Common myeloid progenitor, CD34-positive (primary cell): ENCODE data around the gene RPS6KA6.

ENCODE experiments used
- CTCF ChIA-PET: fragments of 350-600 bp; sonication (Branson Sonifier 250); formaldehyde crosslinking; loops from one replicate; lab custom pipeline; 2021; ENCODE audit warnings: antibody characterized with exemption; lab: Charles Lee
- POLR2A ChIA-PET: fragments of 350-600 bp; sonication (Branson Sonifier 250); formaldehyde crosslinking; loops from one replicate; lab custom pipeline; 2021; ENCODE audit warnings: antibody characterized with exemption; lab: Charles Lee
- DNase-seq, 3 donors: peaks; one replicate each; pipeline versions ENCODE4 v3.0.0 to v3.0.0-alpha.2; 2013
- H3K27ac ChIP-seq, 2 experiments: 1 replicate in 1 of 2; 2 replicates in 1 of 2; pipeline ENCODE4 v1.7.0; 2013; ENCODE audit warnings: inconsistent platforms in 2 of 2, low read length in 2 of 2, mild to moderate bottlenecking in 2 of 2, low read depth in 1 of 2, moderate library complexity in 1 of 2; ENCODE audit not compliant: severe bottlenecking in 2 of 2, insufficient read depth in 1 of 2, poor library complexity in 1 of 2
- H3K27me3 ChIP-seq, 5 experiments: replicated peaks in 2 of 5; 1 replicate in 3 of 5; 2 replicates in 2 of 5; pipeline versions ENCODE4 v1.6.1 to v1.7.0; 2013; ENCODE audit warnings: low read length in 4 of 5, mild to moderate bottlenecking in 2 of 5, moderate library complexity in 2 of 5, inconsistent platforms in 1 of 5; ENCODE audit not compliant: insufficient read depth in 5 of 5, control insufficient read depth in 4 of 5
- H3K36me3 ChIP-seq, 4 experiments: 1 replicate in 2 of 4; 2 replicates in 2 of 4; pipeline versions ENCODE4 v1.6.1 to v1.7.0; 2013; ENCODE audit warnings: low read length in 3 of 4, control low read depth in 1 of 4, mild to moderate bottlenecking in 1 of 4; ENCODE audit not compliant: control insufficient read depth in 4 of 4, insufficient read depth in 4 of 4
- H3K4me1 ChIP-seq, 4 experiments: 1 replicate in 3 of 4; 2 replicates in 1 of 4; pipeline versions ENCODE4 v1.6.1 to v1.7.1; 2013; ENCODE audit warnings: low read length in 3 of 4, mild to moderate bottlenecking in 3 of 4, control low read depth in 1 of 4, inconsistent platforms in 1 of 4, moderate library complexity in 1 of 4; ENCODE audit not compliant: control insufficient read depth in 4 of 4, insufficient read depth in 4 of 4; ENCODE audit errors: control extremely low read depth in 1 of 4
- H3K4me3 ChIP-seq, 7 experiments: 1 replicate in 4 of 7; 2 replicates in 3 of 7; pipeline versions ENCODE4 v1.5.1 to v1.7.0; 2013; ENCODE audit warnings: mild to moderate bottlenecking in 7 of 7, low read length in 6 of 7, moderate library complexity in 6 of 7, inconsistent platforms in 2 of 7, low read depth in 2 of 7, control low read depth in 1 of 7; ENCODE audit not compliant: insufficient read depth in 4 of 7, control insufficient read depth in 1 of 7; ENCODE audit errors: extremely low read depth in 1 of 7
- H3K9me3 ChIP-seq, 5 experiments: 1 replicate in 4 of 5; 2 replicates in 1 of 5; pipeline versions ENCODE4 v1.6.1 to v1.7.1; 2013; ENCODE audit warnings: low read length in 4 of 5, mild to moderate bottlenecking in 2 of 5, inconsistent platforms in 1 of 5, low read depth in 1 of 5, moderate library complexity in 1 of 5; ENCODE audit not compliant: control insufficient read depth in 4 of 5, insufficient read depth in 2 of 5; ENCODE audit errors: control extremely low read depth in 1 of 5
- WGBS: methylation state at CpG from one replicate; pipeline ENCODE4 v1.1.5; 2013; ENCODE audit not compliant: insufficient coverage; 5-methylcytosine and 5-hydroxymethylcytosine counted together

The RPS6KA6 gene

DNA sequence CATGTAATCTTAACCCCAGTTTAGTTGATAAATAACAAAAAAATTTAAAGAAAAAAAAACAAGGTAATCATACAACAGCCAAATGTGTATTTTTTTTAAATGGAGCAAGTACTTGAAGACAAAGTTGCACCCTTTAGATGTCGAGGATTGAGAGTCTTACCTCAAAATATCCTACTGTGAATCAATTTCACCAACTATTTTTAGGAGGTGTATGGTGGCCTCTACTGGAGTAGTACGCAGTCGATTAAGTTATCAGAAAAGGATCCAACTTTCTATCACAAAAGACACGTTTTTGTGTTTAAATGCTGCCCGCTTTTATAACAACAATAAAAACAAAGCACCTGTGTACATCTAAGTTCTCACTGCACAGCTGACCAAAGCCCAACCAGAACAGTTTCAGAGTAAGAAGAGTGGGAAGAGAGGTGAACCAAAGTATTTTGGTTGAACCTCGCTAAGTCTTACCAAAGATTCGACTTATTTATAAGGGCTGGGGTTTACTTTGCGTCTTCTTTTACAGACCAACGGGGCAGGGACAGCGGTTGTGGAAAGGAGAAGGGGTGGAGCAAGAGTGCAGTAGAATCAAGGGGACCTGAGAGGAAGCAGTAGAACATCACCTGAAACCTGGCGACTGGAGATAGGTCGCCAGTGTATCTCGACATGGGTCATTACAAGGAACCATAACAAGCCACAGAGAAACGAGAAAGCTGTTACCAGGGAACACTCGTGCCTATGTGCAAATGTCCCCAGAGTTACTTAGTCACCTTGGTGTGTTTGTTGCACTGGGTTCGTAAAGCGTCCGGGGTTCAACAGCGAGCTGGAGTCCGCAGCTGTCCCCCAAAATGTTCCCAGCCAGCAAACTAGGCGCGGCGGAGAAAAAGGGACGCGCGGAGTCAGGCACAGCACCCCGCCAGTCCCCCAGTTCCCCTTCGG lies 1.1 kb downstream of the RPS6KA6 start:
- CTCF ChIA-PET, result no interaction called here
- Histone ChIP-seq H3K4me3 (peak overlapping the region; percentile 46 to 80 (median 57)), H3K36me3 (no peaks in the 10 kb centered on the region), H3K27me3 (peaks cover 0 to 8% (median 3%) of the 10 kb centered on the region in 5 experiments), H3K9me3 (peaks cover 0 to 2% (median 0%) of the 10 kb centered on the region in 5 experiments), H3K4me1 (peaks cover 0 to 5% (median 2%) of the 10 kb centered on the region in 4 experiments), H3K27ac (no peak overlapping the region)
- peak in 2 of 3 donors; percentile 51 to 57 for DNase-seq
- 36% methylated on average over 25 of the region's 28 CpGs for WGBS
- POLR2A ChIA-PET, result no interaction called here

DNA sequence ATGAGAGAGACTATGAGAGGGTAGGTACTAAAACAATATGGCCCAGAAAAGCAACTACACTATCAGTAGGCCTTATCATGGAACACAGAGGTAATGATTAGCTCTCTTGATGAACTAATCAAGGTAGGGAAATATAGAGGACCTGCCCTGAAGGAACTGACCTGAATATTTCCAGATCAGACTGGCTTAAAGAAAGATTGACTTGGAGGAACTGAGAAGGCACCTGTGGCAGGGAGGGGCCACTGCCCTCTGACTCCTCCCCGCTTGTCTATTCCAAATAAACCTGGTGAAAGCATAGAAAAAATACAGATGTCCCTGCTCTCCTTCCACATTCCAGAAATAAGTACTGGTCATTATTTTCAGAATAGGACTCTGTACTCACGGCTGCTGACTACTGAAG lies 5.5 kb downstream of the RPS6KA6 start:
- Histone ChIP-seq H3K4me1 (peaks cover 0 to 3% (median 2%) of the 10 kb centered on the region in 4 experiments), H3K27me3 (peaks cover 0 to 8% (median 3%) of the 10 kb centered on the region in 5 experiments), H3K4me3 (no peak overlapping the region), H3K9me3 (no peaks in the 10 kb centered on the region), H3K27ac (no peak overlapping the region), H3K36me3 (no peaks in the 10 kb centered on the region)
- WGBS, result 100% methylated on average over 1 of the region's 2 CpGs
- DNase-seq, result no peak
- POLR2A ChIA-PET, result no interaction called here
- CTCF ChIA-PET, result no interaction called here

DNA sequence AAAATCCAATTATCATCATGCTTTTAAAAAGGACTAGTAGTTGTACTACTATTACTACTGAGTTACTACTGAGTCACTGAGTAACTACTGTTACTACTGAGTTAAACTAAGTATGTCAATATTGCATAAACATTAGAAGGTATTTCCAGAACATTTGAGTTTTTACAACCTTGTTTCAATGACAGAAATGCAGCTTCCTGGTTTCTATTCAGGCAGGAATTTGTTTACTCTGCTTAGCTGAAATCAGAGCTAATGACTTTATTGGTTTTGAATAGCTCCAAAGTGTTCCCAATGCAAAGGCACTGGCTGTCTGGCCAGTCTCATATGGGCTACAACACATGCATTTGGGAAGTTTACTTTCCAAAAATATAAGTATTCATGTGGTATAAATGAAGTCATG lies 12.0 kb downstream of the RPS6KA6 start:
- Histone ChIP-seq H3K27ac (no peak overlapping the region), H3K4me1 (no peaks in the 10 kb centered on the region), H3K9me3 (no peaks in the 10 kb centered on the region), H3K27me3 (no peaks in the 10 kb centered on the region), H3K36me3 (no peaks in the 10 kb centered on the region), H3K4me3 (no peak overlapping the region)
- ChIA-PET CTCF (no interaction called here), POLR2A (no interaction called here)
- DNase-seq, result no peak

DNA sequence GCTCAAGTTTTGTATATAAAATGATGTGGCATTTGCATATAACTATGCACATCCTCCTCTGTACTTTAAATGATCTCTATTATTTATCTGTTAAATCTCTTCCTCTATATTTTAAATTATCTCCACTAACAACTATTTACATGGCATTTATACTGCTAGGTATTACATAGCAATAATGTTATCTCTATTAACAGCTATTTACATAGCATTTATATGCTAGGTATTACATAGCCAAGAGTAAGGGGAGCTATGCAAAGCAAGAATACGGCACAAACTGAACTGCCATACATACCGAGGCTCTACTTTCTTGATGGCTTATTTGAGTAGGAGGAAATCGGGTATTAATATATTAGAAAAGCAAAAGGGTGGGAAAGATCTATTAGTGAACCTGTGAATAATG lies 12.7 kb downstream of the RPS6KA6 start:
- no peak overlapping the region for H3K27ac ChIP-seq
- no peak for DNase-seq
- POLR2A ChIA-PET, result no interaction called here
- no peaks in the 10 kb centered on the region for H3K27me3 ChIP-seq
- no peaks in the 10 kb centered on the region for H3K4me1 ChIP-seq
- H3K4me3 ChIP-seq, result no peak overlapping the region
- CTCF ChIA-PET, result no interaction called here
- H3K36me3 ChIP-seq, result no peaks in the 10 kb centered on the region
- no peaks in the 10 kb centered on the region for H3K9me3 ChIP-seq
- no CpG with 5 or more reads among the region's 3 CpGs for WGBS

DNA sequence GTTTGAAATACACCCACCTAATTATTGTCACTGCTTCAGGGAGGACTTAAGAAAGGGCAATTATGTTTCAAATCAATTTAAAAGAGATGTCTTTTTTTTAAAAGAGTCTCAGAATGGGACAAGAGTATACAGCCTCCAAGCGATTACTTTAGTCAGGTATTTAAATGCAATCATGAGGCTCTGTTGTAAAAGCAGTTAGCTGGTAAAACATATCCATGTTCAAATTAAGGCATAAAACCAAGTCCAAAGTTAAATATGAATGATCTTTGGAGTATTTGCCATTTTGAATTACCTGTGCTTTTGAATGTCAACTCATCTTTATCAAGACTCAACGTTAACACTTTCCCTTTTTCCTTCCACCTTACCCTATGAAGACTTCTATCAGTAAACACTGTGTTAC lies 13.7 kb downstream of the RPS6KA6 start:
- no peaks in the 10 kb centered on the region for H3K4me1 ChIP-seq
- no peak for DNase-seq
- no peaks in the 10 kb centered on the region for H3K27me3 ChIP-seq
- 100% methylated on average over 2 of the region's 2 CpGs for WGBS
- ChIA-PET CTCF (no interaction called here), POLR2A (no interaction called here)
- H3K36me3 ChIP-seq, result no peaks in the 10 kb centered on the region
- no peak overlapping the region for H3K4me3 ChIP-seq
- H3K9me3 ChIP-seq, result no peaks in the 10 kb centered on the region
- H3K27ac ChIP-seq, result no peak overlapping the region

DNA sequence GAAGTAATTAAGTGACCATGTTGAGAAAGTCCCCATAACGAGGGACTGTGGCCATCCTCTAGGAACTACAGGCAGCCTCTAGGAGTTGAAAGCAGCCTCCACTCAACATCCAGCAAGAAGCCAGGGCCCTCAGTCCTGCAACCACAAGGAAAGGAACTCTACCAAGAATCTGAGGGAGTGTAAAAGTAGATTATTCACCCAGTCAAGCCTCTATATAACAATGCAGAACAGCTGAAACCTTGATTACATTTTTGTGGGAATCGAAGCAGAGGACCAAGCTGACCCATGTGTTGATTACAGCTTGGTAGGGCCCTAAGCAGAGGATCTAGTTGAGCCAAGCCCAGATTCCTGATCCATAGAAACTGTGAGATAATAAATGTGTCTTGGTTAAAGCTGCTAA lies 17.1 kb downstream of the RPS6KA6 start:
- no peaks in the 10 kb centered on the region for H3K36me3 ChIP-seq
- no peaks in the 10 kb centered on the region for H3K4me1 ChIP-seq
- CTCF ChIA-PET, result no interaction called here
- no peak for DNase-seq
- no peaks in the 10 kb centered on the region for H3K27me3 ChIP-seq
- POLR2A ChIA-PET, result no interaction called here
- H3K4me3 ChIP-seq, result no peak overlapping the region
- no peak overlapping the region for H3K27ac ChIP-seq
- no peaks in the 10 kb centered on the region for H3K9me3 ChIP-seq
- 88% methylated on average over 1 of the region's 2 CpGs for WGBS

DNA sequence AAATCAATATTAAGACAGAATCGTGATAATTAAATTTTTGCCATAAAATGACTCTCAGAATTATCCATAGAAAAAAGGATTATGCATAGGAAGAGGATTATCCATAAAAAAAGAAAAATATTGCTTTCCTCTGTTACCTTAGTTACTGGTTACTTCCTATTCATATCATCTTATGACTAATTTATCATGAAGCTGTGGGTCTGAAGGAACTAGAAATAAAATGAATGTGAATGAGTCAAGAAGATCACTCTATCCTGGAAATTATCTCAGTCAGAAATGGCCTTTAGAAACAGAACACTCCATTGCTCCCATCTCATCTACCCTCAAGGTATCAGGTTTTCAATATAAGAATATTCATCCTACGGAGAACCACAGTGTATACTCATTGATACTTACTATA lies 19.4 kb downstream of the RPS6KA6 start:
- CTCF ChIA-PET, result no interaction called here
- DNase-seq, result no peak
- no CpG with 5 or more reads among the region's 2 CpGs for WGBS

More for the DNA sequence above, 19.4 kb downstream of the RPS6KA6 start:
- POLR2A ChIA-PET, result no interaction called here
- Histone ChIP-seq H3K27ac (no peak overlapping the region), H3K9me3 (no peaks in the 10 kb centered on the region), H3K27me3 (no peaks in the 10 kb centered on the region), H3K36me3 (no peaks in the 10 kb centered on the region), H3K4me1 (no peaks in the 10 kb centered on the region), H3K4me3 (no peak overlapping the region)
